Right ventricle myocardium superior (tissue), 1 donor: ENCODE data around the gene SUMF2. TPM values are rescaled to one million over a fixed set of nuclear protein-coding genes. Genes with fewer than 3 reads are reported as not detected.

Experiments
- total RNA-seq: library from RNA; stranded (reverse); fragmentation: NEBNext Ultra II Directional; extraction: Animal tissue kit (Norgen Biotek cat#: 25700); gene quantifications from one replicate; pipeline ENCODE4 v1.2.1, GENCODE V29; 2021
- donor health status: DM: no; HTN: yes; CAD: no; lungs with severe emphysema.

Gene SUMF2
- total RNA-seq, 1 donor from 2014 or later: 28.4 TPM

Other genes with a start within 250 kb of the SUMF2 start
- gene SEPTIN14, start 201.5 kb upstream of the SUMF2 start, total RNA-seq: not detected
- 2.6 TPM for gene ZNF713, start 176.8 kb upstream of the SUMF2 start, total RNA-seq
- gene MRPS17, start 112.4 kb upstream of the SUMF2 start, total RNA-seq: 21.0 TPM
- 334 TPM for gene NIPSNAP2, start 99.7 kb upstream of the SUMF2 start, total RNA-seq
- 12.0 TPM for gene PSPH, start 12.8 kb upstream of the SUMF2 start, total RNA-seq
- gene CCT6A, start 12.5 kb upstream of the SUMF2 start, total RNA-seq: 67.2 TPM
- gene PHKG1, start 28.7 kb downstream of the SUMF2 start, total RNA-seq: 31.3 TPM
- gene CHCHD2, start 42.2 kb downstream of the SUMF2 start, total RNA-seq: 474 TPM
- gene NUPR2, start 52.1 kb downstream of the SUMF2 start, total RNA-seq: not detected